GM23248 (cell line): ENCODE data around the gene CD244. TPM values are rescaled to one million over a fixed set of nuclear protein-coding genes. Genes with fewer than 3 reads are reported as not detected.

Experiments
- DNase-seq: peaks from one replicate; pipeline ENCODE4 v3.0.0-alpha.2; 2015
- H2AFZ ChIP-seq: fragments of 200-600 bp; sonication (generic); 2 replicates; pipeline ENCODE4 v1.6.1; 2016; ENCODE audit warnings: antibody characterized with exemption
- H3F3A ChIP-seq: fragments of 200-600 bp; sonication (generic); 2 replicates; pipeline ENCODE4 v1.6.1; 2016; ENCODE audit warnings: mild to moderate bottlenecking, antibody characterized with exemption, mixed run types; ENCODE audit not compliant: insufficient read depth
- H3K27ac ChIP-seq: fragments of 200-600 bp; sonication (generic); 2 replicates; pipeline ENCODE4 v1.5.1; 2016; ENCODE audit warnings: mild to moderate bottlenecking
- H3K27me3 ChIP-seq: fragments of 200-600 bp; sonication (generic); replicated peaks from 2 replicates; pipeline ENCODE4 v1.6.1; 2016; ENCODE audit warnings: mild to moderate bottlenecking; ENCODE audit not compliant: insufficient read depth
- H3K36me3 ChIP-seq: fragments of 200-600 bp; sonication (generic); 2 replicates; pipeline ENCODE4 v1.6.1; 2016; ENCODE audit warnings: low read depth, mild to moderate bottlenecking
- H3K4me1 ChIP-seq: fragments of 200-600 bp; sonication (generic); 2 replicates; pipeline ENCODE4 v1.6.1; 2016; ENCODE audit warnings: mild to moderate bottlenecking; ENCODE audit not compliant: insufficient read depth
- H3K4me2 ChIP-seq: fragments of 200-600 bp; sonication (generic); one replicate; pipeline ENCODE4 v1.6.1; 2016; ENCODE audit warnings: mild to moderate bottlenecking; ENCODE audit not compliant: unreplicated experiment
- H3K4me3 ChIP-seq: fragments of 200-600 bp; sonication (generic); 2 replicates; pipeline ENCODE4 v1.5.1; 2016; ENCODE audit warnings: mild to moderate bottlenecking
- H3K79me2 ChIP-seq: fragments of 200-600 bp; sonication (generic); 2 replicates; pipeline ENCODE4 v1.6.1; 2016; ENCODE audit warnings: mild to moderate bottlenecking; ENCODE audit not compliant: insufficient read depth
- H3K9ac ChIP-seq: fragments of 200-600 bp; sonication (generic); 2 replicates; pipeline ENCODE4 v1.6.1; 2016; ENCODE audit warnings: mild to moderate bottlenecking
- H3K9me2 ChIP-seq: fragments of 200-600 bp; sonication (generic); 2 replicates; pipeline ENCODE4 v1.6.1; 2016; ENCODE audit warnings: mixed run types, mild to moderate bottlenecking, moderate library complexity; ENCODE audit not compliant: insufficient read depth
- H3K9me3 ChIP-seq: fragments of 200-600 bp; sonication (generic); one replicate; pipeline ENCODE4 v1.6.1; 2017; ENCODE audit warnings: low read depth
- H4K20me1 ChIP-seq: fragments of 200-600 bp; sonication (generic); 2 replicates; pipeline ENCODE4 v1.6.0; 2016; ENCODE audit not compliant: insufficient read depth
- EZH2 ChIP-seq: fragments of 200-600 bp; sonication (generic); IDR thresholded peaks from 2 replicates; pipeline ENCODE4 v1.6.1; 2018; ENCODE audit warnings: antibody characterized with exemption, mild to moderate bottlenecking; ENCODE audit not compliant: insufficient read depth, poor library complexity, severe bottlenecking
- EZH2phosphoT487 ChIP-seq: fragments of 200-600 bp; sonication (generic); IDR thresholded peaks from 2 replicates; pipeline ENCODE4 v1.6.1; 2018; ENCODE audit warnings: antibody characterized with exemption, moderate library complexity, mild to moderate bottlenecking, low read depth; ENCODE audit not compliant: insufficient read depth
- WGBS, 2 experiments: methylation state at CpG; one replicate each; pipeline ENCODE4 v1.1.6; 2015 to 2017; ENCODE audit warnings: low lambda C conversion rate in 2 of 2, low coverage in 1 of 2; ENCODE audit errors: missing lambda C conversion rate in 2 of 2; 5-methylcytosine and 5-hydroxymethylcytosine counted together
- in situ Hi-C: fragments of 300-500 bp; cut with MboI; formaldehyde crosslinking; loops from 2 replicates; pipeline ENCODE4 v1.15.0; 2020
- polyA plus RNA-seq: library from polyadenylated mRNA; unstranded; fragments of >200 nt; fragmentation: Nextera tagmentation; extraction: Ambion mirVana; gene quantifications from 2 replicates; pipeline ENCODE4 v1.2.1, GENCODE V29; 2016
- total RNA-seq: library from RNA; depleted of rRNA; stranded (reverse); fragments of >200 nt; shearing (Covaris generic); gene quantifications from 2 replicates; pipeline ENCODE4 v1.2.3, GENCODE V29; 2014

Gene CD244
- total and polyA plus RNA-seq, 2 experiments from 2014 or later = not detected

DNA sequence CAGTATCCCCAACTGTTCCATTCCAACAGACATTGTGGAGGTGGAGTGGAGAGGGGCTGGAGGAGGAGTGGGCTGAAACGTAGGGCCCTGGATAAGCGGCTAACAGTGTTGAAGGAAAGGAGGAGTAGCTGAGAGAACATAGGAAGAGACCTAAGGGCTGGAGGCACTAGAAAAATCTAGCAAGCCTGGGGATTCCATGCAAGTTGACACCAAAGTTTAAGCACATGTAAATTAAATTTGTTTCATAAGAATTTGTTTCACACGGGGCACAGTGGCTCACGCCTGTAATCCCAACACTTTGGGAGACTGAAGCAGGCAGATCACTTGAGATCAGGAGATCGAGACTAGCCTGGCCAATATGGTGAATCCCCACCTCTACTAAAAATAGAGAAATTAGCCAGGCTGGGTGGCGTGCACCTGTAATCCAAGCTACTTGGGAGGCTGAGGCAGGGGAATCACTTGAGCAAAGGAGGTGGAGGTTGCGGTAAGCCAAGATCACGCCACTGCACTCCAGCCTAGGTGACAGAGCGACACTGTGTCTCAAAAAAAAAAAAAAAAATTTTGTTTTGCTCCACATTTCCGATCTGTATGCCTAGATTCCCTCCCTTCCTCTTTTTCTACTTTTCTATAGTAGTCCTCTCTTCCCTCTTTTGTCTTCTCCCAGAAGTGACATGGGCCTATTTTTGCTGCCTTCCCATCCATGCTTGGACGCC lies 530 bp upstream of the CD244 start:
- Histone ChIP-seq H4K20me1 (no peaks in the 10 kb centered on the region), H3K4me3 (no peak overlapping the region), H2AFZ (no peak overlapping the region), H3F3A (no peaks in the 10 kb centered on the region), H3K27ac (no peak overlapping the region), H3K9me2 (no peaks in the 10 kb centered on the region), H3K4me1 (no peaks in the 10 kb centered on the region), H3K4me2 (no peak overlapping the region), H3K9ac (no peak overlapping the region), H3K27me3 (no peaks in the 10 kb centered on the region; the same call in 1 of the 2 replicates), H3K36me3 (no peaks in the 10 kb centered on the region), H3K79me2 (no peaks in the 10 kb centered on the region), H3K9me3 (no peaks in the 10 kb centered on the region)
- TF ChIP-seq EZH2phosphoT487 (no peak), EZH2 (no peak)
- WGBS, 2 experiments = 30 to 34% methylated on average over 11 of the region's 11 CpGs
- DNase-seq = no peak
- in situ Hi-C loops = no loop called here

- Histone ChIP-seq H3K4me2 (no peak overlapping the region), H3K9me2 (no peaks in the 10 kb centered on the region), H2AFZ (no peak overlapping the region), H3K9me3 (no peaks in the 10 kb centered on the region), H3K9ac (no peak overlapping the region), H3K4me1 (no peaks in the 10 kb centered on the region), H3K79me2 (no peaks in the 10 kb centered on the region), H3K36me3 (no peaks in the 10 kb centered on the region), H3K4me3 (no peak overlapping the region), H3K27ac (no peak overlapping the region), H3K27me3 (no peaks in the 10 kb centered on the region), H4K20me1 (no peaks in the 10 kb centered on the region), H3F3A (no peaks in the 10 kb centered on the region)
- no peak for DNase-seq
- WGBS, 2 experiments = 26 to 30% methylated on average over 5 of the region's 5 CpGs
- TF ChIP-seq EZH2 (no peak), EZH2phosphoT487 (no peak)
- in situ Hi-C loops = no loop called here
Observed at GRCh38 chr1:160860840-160861505, 1.7 kb downstream of the CD244 start.

GRCh38 chr1:160859166-160859565 lies 3.5 kb downstream of the CD244 start:
- H3K27me3 ChIP-seq = no peaks in the 10 kb centered on the region
- no peaks in the 10 kb centered on the region for H3K4me1 ChIP-seq
- 29 to 31% methylated on average over 5 of the region's 5 CpGs for WGBS, 2 experiments
- no peak for DNase-seq
- H3K4me2 ChIP-seq = no peak overlapping the region
- no peaks in the 10 kb centered on the region for H3K9me2 ChIP-seq
- H3K27ac ChIP-seq = no peak overlapping the region
- H3K9me3 ChIP-seq = no peaks in the 10 kb centered on the region
- H2AFZ ChIP-seq = no peak overlapping the region
- no peaks in the 10 kb centered on the region for H3K36me3 ChIP-seq
- no peak overlapping the region for H3K4me3 ChIP-seq
- H3F3A ChIP-seq = no peaks in the 10 kb centered on the region
- H4K20me1 ChIP-seq = no peaks in the 10 kb centered on the region
- H3K79me2 ChIP-seq = no peaks in the 10 kb centered on the region
- H3K9ac ChIP-seq = no peak overlapping the region
- no peak for TF ChIP-seq EZH2phosphoT487
- no peak for TF ChIP-seq EZH2
- in situ Hi-C loops = no loop called here

GRCh38 chr1:160858507-160858906 lies 4.2 kb downstream of the CD244 start:
- Histone ChIP-seq H3K9me3 (no peaks in the 10 kb centered on the region), H3K9me2 (no peaks in the 10 kb centered on the region), H4K20me1 (no peaks in the 10 kb centered on the region), H3F3A (no peaks in the 10 kb centered on the region), H3K4me2 (no peak overlapping the region), H3K27ac (no peak overlapping the region), H3K79me2 (no peaks in the 10 kb centered on the region), H2AFZ (no peak overlapping the region), H3K27me3 (no peaks in the 10 kb centered on the region), H3K36me3 (no peaks in the 10 kb centered on the region), H3K4me1 (no peaks in the 10 kb centered on the region), H3K9ac (no peak overlapping the region), H3K4me3 (no peak overlapping the region)
- DNase-seq = no peak
- 12 to 23% methylated on average over 3 of the region's 3 CpGs for WGBS, 2 experiments
- in situ Hi-C loops = no loop called here
- TF ChIP-seq EZH2 (no peak), EZH2phosphoT487 (no peak)
